ENCODE results near the gene TWNK.

TWNK gene

DNA sequence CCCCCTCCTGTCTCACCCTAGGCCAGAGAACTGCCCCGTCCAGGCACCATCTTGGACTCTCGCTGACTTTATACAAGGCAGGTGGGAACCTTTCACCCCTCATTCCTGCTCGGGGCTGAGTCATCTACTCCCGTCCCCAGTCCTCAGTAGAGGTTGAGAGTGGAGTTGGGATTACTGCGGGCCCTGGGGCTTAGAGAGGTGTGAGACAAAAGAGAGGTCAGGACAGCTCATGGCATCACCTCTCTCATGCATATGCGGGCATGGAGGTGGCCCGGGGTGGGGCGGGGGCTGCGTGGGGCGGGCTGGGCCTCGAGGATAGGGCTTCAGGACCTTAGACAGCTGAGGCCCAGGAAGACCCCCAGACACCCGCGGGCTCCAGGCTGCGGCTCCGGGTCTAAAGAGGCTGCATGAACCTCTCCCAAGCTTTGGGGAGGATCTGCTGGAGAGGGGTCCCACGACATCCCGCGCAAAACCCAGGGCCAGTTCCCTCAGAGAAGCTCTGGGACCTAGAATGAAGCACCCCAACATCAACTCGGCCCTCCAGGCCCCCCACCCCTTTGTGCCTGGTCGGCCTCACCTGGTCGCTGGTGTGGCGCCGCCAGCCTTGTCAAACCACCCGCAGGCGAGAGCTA, 43.3 kb downstream of the TWNK start:
- no peak overlapping the region for H3K27ac ChIP-seq (replicated peaks)
- no peaks in the 10 kb centered on the region for H3K27me3 ChIP-seq (ENCODE audit: insufficient read depth, poor library complexity, severe bottlenecking)
- no peak for DNase-seq (ENCODE audit: low read depth in 1 of 2, low spot score in 1 of 2)
- TF ChIP-seq GABPA (IDR thresholded peaks at IDR 0.05; ENCODE audit: low read depth) (no peak), POLR2AphosphoS5 (IDR thresholded peaks at IDR 0.05; ENCODE audit: low read depth) (no peak), SPI1 (IDR thresholded peaks at IDR 0.05; ENCODE audit: borderline replicate concordance, low read depth) (no peak)
- TF ChIP-seq, protein P1, sequence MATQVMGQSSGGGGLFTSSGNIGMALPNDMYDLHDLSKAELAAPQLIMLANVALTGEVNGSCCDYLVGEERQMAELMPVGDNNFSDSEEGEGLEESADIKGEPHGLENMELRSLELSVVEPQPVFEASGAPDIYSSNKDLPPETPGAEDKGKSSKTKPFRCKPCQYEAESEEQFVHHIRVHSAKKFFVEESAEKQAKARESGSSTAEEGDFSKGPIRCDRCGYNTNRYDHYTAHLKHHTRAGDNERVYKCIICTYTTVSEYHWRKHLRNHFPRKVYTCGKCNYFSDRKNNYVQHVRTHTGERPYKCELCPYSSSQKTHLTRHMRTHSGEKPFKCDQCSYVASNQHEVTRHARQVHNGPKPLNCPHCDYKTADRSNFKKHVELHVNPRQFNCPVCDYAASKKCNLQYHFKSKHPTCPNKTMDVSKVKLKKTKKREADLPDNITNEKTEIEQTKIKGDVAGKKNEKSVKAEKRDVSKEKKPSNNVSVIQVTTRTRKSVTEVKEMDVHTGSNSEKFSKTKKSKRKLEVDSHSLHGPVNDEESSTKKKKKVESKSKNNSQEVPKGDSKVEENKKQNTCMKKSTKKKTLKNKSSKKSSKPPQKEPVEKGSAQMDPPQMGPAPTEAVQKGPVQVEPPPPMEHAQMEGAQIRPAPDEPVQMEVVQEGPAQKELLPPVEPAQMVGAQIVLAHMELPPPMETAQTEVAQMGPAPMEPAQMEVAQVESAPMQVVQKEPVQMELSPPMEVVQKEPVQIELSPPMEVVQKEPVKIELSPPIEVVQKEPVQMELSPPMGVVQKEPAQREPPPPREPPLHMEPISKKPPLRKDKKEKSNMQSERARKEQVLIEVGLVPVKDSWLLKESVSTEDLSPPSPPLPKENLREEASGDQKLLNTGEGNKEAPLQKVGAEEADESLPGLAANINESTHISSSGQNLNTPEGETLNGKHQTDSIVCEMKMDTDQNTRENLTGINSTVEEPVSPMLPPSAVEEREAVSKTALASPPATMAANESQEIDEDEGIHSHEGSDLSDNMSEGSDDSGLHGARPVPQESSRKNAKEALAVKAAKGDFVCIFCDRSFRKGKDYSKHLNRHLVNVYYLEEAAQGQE (IDR thresholded peaks at IDR 0.05; ENCODE audit: insufficient replicate concordance, low read depth), result no peak
- TF ChIP-seq, protein P2, sequence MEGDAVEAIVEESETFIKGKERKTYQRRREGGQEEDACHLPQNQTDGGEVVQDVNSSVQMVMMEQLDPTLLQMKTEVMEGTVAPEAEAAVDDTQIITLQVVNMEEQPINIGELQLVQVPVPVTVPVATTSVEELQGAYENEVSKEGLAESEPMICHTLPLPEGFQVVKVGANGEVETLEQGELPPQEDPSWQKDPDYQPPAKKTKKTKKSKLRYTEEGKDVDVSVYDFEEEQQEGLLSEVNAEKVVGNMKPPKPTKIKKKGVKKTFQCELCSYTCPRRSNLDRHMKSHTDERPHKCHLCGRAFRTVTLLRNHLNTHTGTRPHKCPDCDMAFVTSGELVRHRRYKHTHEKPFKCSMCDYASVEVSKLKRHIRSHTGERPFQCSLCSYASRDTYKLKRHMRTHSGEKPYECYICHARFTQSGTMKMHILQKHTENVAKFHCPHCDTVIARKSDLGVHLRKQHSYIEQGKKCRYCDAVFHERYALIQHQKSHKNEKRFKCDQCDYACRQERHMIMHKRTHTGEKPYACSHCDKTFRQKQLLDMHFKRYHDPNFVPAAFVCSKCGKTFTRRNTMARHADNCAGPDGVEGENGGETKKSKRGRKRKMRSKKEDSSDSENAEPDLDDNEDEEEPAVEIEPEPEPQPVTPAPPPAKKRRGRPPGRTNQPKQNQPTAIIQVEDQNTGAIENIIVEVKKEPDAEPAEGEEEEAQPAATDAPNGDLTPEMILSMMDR (IDR thresholded peaks at IDR 0.05; ENCODE audit: insufficient read depth, low read length), result no peak
- H3K4me3 ChIP-seq (replicated peaks; ENCODE audit: insufficient read depth, low read length), result peak overlapping the region; percentile 74

DNA sequence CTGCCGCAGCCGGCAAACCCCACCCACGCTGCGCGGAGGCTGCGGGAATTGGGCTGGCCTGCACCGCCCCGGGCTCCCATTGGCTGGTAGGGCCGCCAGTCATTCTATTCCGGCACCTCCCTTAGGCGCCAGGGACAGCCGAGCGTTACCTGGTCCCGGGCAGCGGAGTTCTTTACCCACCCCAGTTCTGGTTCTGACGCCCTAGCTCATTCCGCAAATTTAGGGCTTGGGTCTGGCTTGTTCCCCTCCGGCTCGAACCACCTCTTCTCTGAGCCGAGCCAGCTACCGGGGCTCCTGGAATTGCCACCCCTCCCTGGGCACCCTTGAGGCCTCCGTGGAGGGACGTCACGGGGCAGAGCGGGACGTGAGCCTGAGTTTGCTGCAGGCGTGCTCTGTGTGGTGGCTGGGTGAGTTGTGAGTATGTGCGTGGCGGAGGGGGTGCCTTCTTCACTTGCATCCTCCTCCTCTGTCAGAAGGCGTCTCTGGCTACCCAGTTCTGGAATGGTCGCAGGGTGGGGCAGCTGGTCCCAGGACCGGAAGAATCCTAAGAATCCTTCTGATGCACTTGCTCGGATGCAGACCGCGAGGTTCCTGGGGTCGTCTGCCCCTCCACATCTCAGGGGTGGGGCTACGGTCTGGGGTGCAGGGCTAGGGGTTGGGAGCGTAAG, 43.9 kb downstream of the TWNK start, which contains the start of the genes PDZD7 and SFXN3:
Gene PDZD7 (minus strand): TSS at position 2 of the 668 bp plus-strand sequence. CDS start 910 bp downstream, outside the sequence.
Gene SFXN3 (plus strand): TSS at position 107 of the 668 bp plus-strand sequence. CDS start 3,461 bp downstream, outside the sequence.
- DNase-seq (ENCODE audit: low read depth in 1 of 2, low spot score in 1 of 2), result peak; percentile 82 to 94
- TF ChIP-seq SPI1 (IDR thresholded peaks at IDR 0.05; ENCODE audit: borderline replicate concordance, low read depth) (no peak), POLR2AphosphoS5 (IDR thresholded peaks at IDR 0.05; ENCODE audit: low read depth) (no peak)
- TF ChIP-seq, protein P1 (IDR thresholded peaks at IDR 0.05; ENCODE audit: insufficient replicate concordance, low read depth), result no peak
- TF ChIP-seq, protein P2 (IDR thresholded peaks at IDR 0.05; ENCODE audit: insufficient read depth, low read length), result no peak
- peak within 1 kb of the TSS; percentile 74 for H3K4me3 ChIP-seq (replicated peaks; ENCODE audit: insufficient read depth, low read length)
- H3K27ac ChIP-seq (replicated peaks), result peak within 1 kb of the TSS; percentile 74
- no peaks in the 10 kb centered on the region for H3K27me3 ChIP-seq (ENCODE audit: insufficient read depth, poor library complexity, severe bottlenecking)

DNA sequence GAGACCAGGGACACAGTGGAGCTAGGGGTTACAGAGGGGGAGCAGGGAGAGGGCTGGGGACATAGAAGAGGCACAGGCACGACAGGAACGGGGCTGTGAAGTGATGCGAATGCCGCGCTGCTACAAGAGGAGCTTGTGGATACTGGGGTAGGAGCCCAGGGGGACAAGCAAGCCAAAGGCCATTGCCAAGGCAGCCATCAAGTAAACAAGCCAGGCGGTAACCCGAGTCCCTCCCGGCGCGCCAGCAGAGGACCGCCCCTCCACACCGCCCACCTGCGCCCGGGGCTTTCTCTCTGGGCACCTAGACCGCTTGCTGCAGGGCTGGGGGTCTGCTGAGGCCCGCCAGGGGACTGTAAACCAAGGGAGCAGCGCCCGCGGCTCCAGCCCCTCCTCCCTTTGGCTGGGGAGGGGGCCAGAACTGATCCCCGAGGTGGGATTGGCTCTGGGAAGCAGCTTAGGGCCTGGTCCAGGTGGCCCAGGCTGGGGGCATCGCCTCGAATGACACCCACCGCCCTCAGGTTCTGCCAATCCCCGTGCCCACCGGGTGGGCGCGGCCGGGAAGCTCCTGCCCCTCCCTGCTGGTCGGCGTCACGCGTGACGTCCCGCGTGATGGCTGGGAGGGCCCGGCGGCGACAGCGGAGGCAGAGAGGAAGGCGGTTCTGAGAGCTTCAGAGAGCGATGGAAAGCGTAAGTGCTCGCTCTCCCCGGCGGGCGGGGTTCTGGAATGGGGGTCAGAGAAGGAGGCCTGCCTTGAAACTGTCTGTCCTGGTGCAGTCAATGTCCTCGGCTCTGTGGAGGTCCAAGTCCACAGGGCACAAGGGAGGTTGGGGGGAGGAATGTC, 44.7 kb downstream of the TWNK start:
- TF ChIP-seq, protein P1 (IDR thresholded peaks at IDR 0.05; ENCODE audit: insufficient replicate concordance, low read depth), result no peak
- TF ChIP-seq GABPA (IDR thresholded peaks at IDR 0.05; ENCODE audit: low read depth) (no peak), POLR2AphosphoS5 (IDR thresholded peaks at IDR 0.05; ENCODE audit: low read depth) (no peak), SPI1 (IDR thresholded peaks at IDR 0.05; ENCODE audit: borderline replicate concordance, low read depth) (no peak)
- TF ChIP-seq, protein P2 (IDR thresholded peaks at IDR 0.05; ENCODE audit: insufficient read depth, low read length), result no peak
- DNase-seq (ENCODE audit: low read depth in 1 of 2, low spot score in 1 of 2), result peak; percentile 63 to 69
- Histone ChIP-seq H3K27ac (replicated peaks) (peak overlapping the region; percentile 74), H3K4me3 (replicated peaks; ENCODE audit: insufficient read depth, low read length) (peak overlapping the region; percentile 74), H3K27me3 (ENCODE audit: insufficient read depth, poor library complexity, severe bottlenecking) (no peaks in the 10 kb centered on the region)

Data from HL-60 (cell line).